ENCODE data around the gene SLC2A11.
A peak's percentile ranks its signal among the peaks of the same experiment; 100 is the strongest.

The SLC2A11 gene

DNA sequence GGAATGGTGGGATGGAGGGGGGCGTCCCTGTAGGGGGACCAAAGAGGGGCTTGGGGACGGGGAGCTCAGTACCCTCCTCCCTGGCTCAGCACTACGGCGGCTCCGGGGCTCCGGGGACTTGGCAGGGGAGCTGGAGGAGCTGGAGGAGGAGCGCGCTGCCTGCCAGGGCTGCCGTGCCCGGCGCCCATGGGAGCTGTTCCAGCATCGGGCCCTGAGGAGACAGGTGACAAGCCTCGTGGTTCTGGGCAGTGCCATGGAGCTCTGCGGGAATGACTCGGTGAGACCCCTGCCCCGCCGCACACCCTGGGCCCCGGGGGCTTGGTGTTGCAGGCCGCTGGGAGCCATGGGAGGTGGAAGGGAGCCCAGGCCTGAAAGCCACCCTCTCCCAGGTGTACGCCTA lies 24.7 kb downstream of the SLC2A11 start:
- H3K36me3 Mint-ChIP-seq (ENCODE audit: low read depth), result no peaks in the 10 kb centered on the region
- H3K9me3 Mint-ChIP-seq, result no peaks in the 10 kb centered on the region
- no peaks in the 10 kb centered on the region for H3K4me1 Mint-ChIP-seq
- DNase-seq, result no peak
- H3K27me3 Mint-ChIP-seq, result no peaks in the 10 kb centered on the region
- ATAC-seq, result no peak
- no peak overlapping the region for H3K4me3 Mint-ChIP-seq
- H3K27ac Mint-ChIP-seq, result no peak overlapping the region

DNA sequence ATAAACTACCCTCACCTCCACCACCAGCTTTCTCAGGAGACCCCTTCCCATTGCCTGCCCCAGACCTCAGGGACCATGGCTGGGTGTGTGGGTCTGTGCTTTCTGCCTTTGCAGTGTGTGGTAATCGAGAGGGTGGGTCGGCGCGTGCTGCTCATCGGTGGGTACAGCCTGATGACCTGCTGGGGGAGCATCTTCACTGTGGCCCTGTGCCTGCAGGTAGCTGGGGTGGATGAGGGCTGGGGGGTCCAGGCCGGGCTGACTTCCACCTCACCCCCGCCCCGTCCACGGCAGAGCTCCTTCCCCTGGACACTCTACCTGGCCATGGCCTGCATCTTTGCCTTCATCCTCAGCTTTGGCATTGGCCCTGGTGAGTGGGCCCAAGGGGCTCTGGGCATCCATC lies 26.0 kb downstream of the SLC2A11 start:
- Mint-ChIP-seq H3K27me3 (no peaks in the 10 kb centered on the region), H3K9me3 (no peaks in the 10 kb centered on the region), H3K4me3 (no peak overlapping the region), H3K27ac (no peak overlapping the region), H3K4me1 (no peaks in the 10 kb centered on the region), H3K36me3 (ENCODE audit: low read depth) (no peaks in the 10 kb centered on the region)
- ATAC-seq (no peak), DNase-seq (no peak)

DNA sequence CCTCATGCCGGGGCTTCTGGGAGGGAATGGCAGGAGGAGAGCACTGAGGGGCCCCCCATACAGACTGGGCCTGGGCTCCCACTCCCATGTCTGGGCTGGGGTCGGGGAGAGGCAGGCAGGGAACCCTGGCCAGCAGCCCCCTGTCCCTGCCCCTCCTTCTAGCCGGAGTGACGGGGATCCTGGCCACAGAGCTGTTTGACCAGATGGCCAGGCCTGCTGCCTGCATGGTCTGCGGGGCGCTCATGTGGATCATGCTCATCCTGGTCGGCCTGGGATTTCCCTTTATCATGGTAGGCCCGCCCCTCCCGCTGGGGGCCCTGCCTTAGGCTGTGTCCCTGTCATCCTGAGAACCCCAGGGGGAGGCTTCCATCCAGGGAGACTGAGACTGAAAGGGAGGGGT lies 26.5 kb downstream of the SLC2A11 start:
- H3K36me3 Mint-ChIP-seq (ENCODE audit: low read depth), result no peaks in the 10 kb centered on the region
- no peaks in the 10 kb centered on the region for H3K27me3 Mint-ChIP-seq
- no peaks in the 10 kb centered on the region for H3K4me1 Mint-ChIP-seq
- no peak overlapping the region for H3K4me3 Mint-ChIP-seq
- DNase-seq, result no peak
- no peak for ATAC-seq
- no peaks in the 10 kb centered on the region for H3K9me3 Mint-ChIP-seq
- H3K27ac Mint-ChIP-seq, result no peak overlapping the region

DNA sequence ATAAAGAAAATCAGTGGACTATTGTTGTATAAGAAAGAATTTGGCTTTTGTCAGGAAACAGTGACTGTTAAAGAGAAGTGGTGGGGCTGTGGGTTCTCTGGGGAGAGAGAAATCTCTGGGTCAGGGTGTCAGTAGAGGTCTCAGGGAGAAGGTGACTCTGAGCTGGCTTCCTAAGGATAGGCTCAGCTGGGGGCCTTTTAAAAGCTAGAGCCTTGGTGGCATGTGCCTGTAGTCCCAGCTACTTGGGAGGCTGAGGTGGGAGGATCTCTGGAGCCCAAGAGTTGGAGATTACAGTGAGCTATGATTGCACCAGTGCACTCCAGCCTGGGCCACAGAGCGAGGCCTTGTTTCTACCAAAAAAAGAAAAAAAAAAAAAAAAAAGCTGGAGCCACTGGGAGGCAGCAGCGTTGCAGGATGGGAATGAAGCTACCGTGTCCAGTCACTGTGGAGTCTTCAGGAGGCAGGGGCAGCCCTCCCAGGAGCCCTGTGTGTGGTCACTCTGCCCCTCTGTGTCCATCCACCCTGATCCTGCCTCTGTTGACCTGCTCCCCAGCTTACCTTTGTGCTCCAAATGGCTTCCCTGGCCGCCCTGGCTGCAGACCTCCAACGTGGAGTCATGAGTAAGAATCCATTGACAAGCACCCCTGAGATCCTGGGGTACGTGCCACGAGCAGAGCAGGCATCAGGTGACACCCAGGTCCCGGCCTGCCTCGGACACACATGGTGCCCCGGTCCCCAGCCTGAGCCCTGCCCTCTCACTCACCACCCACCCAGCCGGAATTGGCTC lies 31.1 kb downstream of the SLC2A11 start:
- ATAC-seq (no peak), DNase-seq (no peak)
- Mint-ChIP-seq H3K4me1 (peaks cover 9% of the 10 kb centered on the region), H3K9me3 (no peaks in the 10 kb centered on the region), H3K36me3 (ENCODE audit: low read depth) (no peaks in the 10 kb centered on the region), H3K27me3 (no peaks in the 10 kb centered on the region), H3K27ac (no peak overlapping the region), H3K4me3 (no peak overlapping the region)

DNA sequence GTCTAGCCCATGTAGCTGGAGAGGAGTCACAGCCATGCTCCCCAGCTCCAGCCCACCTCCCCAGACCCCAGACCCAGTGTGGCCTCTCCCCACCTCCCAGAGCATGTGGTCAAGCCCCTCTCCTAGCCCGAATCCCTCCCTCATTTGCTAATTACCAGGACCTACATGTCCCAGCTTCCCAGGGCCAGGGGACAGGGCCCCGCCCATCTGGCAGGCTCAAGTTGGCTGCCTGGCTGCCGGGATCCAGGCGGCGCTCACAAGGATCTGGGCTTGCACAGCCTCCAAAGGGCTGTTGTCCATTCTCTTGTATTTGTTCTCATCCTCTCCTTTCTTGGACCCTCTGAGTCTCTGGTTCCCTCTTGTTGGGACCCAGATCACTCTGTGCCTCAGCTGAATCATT lies 31.9 kb downstream of the SLC2A11 start:
- Mint-ChIP-seq H3K27me3 (no peaks in the 10 kb centered on the region), H3K36me3 (ENCODE audit: low read depth) (peaks cover 2% of the 10 kb centered on the region), H3K9me3 (no peaks in the 10 kb centered on the region), H3K4me1 (peaks cover 10% of the 10 kb centered on the region), H3K4me3 (no peak overlapping the region), H3K27ac (no peak overlapping the region)
- no peak for ATAC-seq
- DNase-seq, result no peak

DNA sequence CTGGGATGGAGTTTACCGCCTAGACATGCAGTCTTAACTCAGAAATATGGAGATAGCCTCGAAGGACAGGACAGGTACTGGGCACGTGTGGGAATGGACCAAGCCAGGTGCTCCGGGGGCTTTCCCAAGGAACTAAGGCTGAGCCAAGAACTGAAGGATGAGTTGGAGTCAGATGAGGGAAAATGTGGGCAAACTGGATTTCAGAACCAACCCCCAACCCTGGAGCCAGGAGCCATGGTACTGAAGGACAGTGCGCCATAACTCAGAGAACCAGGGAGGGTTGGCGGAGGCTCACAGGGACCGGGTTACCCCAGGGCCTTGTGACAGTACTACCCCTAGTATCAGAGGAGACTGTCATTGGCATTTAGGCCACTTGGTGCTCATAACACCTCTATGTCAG lies 34.1 kb downstream of the SLC2A11 start:
- no peak overlapping the region for H3K4me3 Mint-ChIP-seq
- DNase-seq (no peak), ATAC-seq (no peak)
- H3K36me3 Mint-ChIP-seq (ENCODE audit: low read depth), result peaks cover 18% of the 10 kb centered on the region
- H3K4me1 Mint-ChIP-seq, result peaks cover 19% of the 10 kb centered on the region
- no peak overlapping the region for H3K27ac Mint-ChIP-seq
- H3K9me3 Mint-ChIP-seq, result no peaks in the 10 kb centered on the region
- no peaks in the 10 kb centered on the region for H3K27me3 Mint-ChIP-seq

DNA sequence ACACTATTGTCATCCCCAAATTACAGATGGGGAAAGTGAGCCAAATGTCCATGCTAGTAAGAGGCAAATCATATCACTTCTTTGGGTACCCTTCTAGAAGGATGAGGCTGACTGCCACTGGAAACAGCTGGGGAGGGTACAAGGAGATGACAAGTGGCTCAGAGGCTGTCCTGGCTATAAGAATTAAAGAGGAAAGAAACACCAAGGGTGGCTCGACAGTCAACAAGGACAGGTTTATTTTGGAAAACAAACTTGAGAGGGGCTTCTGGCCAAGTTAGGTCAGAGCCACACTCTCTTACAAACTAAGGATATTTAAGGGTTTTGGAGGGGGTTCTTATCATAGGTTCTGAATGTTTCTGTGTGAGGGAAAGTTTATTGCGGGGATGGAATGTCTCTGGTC lies 34.5 kb downstream of the SLC2A11 start:
- DNase-seq (no peak), ATAC-seq (no peak)
- Mint-ChIP-seq H3K4me3 (no peak overlapping the region), H3K36me3 (ENCODE audit: low read depth) (peaks cover 22% of the 10 kb centered on the region), H3K27me3 (no peaks in the 10 kb centered on the region), H3K9me3 (no peaks in the 10 kb centered on the region), H3K4me1 (peaks cover 21% of the 10 kb centered on the region), H3K27ac (no peak overlapping the region)

DNA sequence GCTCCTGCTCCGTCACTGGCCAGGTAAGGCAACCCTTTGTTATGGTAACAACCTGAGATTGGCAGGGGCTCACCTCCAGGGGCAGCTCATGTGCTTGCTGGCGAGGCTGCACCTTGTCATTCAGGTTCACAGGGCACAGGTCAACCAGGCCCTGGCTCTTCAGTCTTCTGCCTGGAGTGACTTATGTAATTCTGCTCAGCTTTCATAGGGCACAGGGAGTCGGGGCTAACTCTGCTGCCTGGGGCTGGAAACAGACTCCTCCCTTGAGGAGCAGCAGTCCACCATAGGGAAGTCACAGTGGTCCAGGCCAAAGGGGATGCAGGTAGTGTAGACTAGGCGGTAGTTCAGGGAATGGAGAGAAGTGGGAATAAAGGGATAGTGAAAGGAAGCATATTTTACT lies 35.0 kb downstream of the SLC2A11 start:
- Mint-ChIP-seq H3K27me3 (no peaks in the 10 kb centered on the region), H3K4me3 (peak overlapping the region; percentile 91), H3K4me1 (peaks cover 24% of the 10 kb centered on the region), H3K9me3 (no peaks in the 10 kb centered on the region), H3K36me3 (ENCODE audit: low read depth) (peaks cover 26% of the 10 kb centered on the region), H3K27ac (peak overlapping the region; percentile 73)
- DNase-seq (no peak), ATAC-seq (no peak)

DNA sequence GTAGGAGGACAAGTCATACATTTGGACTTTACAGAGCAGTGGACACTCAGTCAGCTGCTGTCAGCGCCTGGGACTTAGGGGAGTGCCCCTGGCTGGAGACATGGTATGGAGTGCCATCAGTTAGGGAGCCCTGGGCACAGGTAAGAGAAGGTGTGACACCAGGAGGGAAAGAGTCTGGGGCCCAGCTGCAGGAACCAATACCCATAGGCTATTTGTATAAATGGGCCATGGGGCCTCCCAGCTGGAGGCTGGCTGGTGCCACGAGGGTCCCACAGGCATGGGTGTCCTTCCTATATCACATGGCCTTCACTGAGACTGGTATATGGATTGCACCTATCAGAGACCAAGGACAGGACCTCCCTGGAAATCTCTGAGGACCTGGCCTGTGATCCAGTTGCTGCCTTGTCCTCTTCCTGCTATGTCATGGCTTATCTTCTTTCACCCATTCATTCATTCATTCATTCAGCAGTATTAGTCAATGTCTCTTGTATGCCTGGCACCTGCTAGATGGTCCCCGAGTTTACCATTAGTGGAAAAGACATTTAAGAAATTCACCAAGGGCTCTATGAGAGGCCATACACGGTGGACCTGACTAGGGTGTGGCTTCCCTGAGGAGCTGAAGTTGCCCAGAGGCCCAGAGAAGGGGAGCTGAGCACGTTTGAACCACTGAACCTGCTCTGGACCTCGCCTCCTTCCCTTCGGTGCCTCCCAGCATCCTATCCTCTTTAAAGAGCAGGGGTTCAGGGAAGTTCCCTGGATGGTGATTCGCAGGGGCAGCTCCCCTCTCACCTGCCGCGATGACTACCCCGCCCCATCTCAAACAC lies 35.7 kb downstream of the SLC2A11 start:
- ATAC-seq, result no peak
- Mint-ChIP-seq H3K9me3 (no peaks in the 10 kb centered on the region), H3K4me3 (peak overlapping the region; percentile 91), H3K27me3 (no peaks in the 10 kb centered on the region), H3K36me3 (ENCODE audit: low read depth) (peaks cover 30% of the 10 kb centered on the region), H3K4me1 (peaks cover 26% of the 10 kb centered on the region), H3K27ac (peak overlapping the region; percentile 98)
- DNase-seq, result no peak

DNA sequence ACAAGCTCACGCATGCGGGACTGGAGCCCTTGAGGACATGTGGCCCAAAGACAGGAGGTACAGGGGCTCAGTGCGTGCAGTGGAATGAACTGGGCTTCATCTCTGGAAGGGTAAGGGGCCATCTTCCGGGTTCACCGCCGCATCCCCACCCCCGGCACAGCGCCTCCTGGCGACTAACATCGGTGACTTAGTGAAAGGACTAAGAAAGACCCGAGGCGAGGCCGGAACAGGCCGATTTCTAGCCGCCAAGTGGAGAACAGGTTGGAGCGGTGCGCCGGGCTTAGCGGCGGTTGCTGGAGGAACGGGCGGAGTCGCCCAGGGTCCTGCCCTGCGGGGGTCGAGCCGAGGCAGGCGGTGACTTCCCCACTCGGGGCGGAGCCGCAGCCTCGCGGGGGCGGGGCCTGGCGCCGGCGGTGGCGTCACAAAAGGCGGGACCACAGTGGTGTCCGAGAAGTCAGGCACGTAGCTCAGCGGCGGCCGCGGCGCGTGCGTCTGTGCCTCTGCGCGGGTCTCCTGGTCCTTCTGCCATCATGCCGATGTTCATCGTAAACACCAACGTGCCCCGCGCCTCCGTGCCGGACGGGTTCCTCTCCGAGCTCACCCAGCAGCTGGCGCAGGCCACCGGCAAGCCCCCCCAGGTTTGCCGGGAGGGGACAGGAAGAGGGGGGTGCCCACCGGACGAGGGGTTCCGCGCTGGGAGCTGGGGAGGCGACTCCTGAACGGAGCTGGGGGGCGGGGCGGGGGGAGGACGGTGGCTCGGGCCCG lies 36.5 kb downstream of the SLC2A11 start, which contains the start of gene MIF:
Gene MIF (plus strand): TSS at position 439 of the 765 bp plus-strand sequence. CDS start 92 bp downstream, at position 531.
- no peaks in the 10 kb centered on the region for H3K9me3 Mint-ChIP-seq
- H3K27ac Mint-ChIP-seq, result peak within 1 kb of the TSS; percentile 98
- H3K4me3 Mint-ChIP-seq, result peak within 1 kb of the TSS; percentile 91
- peaks cover 26% of the 10 kb centered on the region for H3K4me1 Mint-ChIP-seq
- no peaks in the 10 kb centered on the region for H3K27me3 Mint-ChIP-seq
- peaks cover 32% of the 10 kb centered on the region for H3K36me3 Mint-ChIP-seq (ENCODE audit: low read depth)
- DNase-seq, result peak; percentile 99
- peak; percentile 91 for ATAC-seq

DNA sequence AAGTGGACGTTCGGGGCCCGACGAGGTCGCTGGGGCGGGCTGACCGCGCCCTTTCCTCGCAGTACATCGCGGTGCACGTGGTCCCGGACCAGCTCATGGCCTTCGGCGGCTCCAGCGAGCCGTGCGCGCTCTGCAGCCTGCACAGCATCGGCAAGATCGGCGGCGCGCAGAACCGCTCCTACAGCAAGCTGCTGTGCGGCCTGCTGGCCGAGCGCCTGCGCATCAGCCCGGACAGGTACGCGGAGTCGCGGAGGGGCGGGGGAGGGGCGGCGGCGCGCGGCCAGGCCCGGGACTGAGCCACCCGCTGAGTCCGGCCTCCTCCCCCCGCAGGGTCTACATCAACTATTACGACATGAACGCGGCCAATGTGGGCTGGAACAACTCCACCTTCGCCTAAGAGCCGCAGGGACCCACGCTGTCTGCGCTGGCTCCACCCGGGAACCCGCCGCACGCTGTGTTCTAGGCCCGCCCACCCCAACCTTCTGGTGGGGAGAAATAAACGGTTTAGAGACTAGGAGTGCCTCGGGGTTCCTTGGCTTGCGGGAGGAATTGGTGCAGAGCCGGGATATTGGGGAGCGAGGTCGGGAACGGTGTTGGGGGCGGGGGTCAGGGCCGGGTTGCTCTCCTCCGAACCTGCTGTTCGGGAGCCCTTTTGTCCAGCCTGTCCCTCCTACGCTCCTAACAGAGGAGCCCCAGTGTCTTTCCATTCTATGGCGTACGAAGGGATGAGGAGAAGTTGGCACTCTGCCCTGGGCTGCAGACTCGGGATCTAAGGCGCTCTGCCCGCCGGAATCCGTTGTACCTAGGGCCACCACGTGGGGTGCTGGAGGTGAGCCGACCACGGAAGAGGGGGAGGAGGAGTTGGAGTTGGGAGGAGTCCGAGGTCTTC lies 37.3 kb downstream of the SLC2A11 start:
- peak; percentile 43 for ATAC-seq
- H3K27ac Mint-ChIP-seq, result peak overlapping the region; percentile 98
- H3K27me3 Mint-ChIP-seq, result no peaks in the 10 kb centered on the region
- peak; percentile 81 for DNase-seq
- peaks cover 26% of the 10 kb centered on the region for H3K4me1 Mint-ChIP-seq
- H3K9me3 Mint-ChIP-seq, result peaks cover 3% of the 10 kb centered on the region
- peaks cover 33% of the 10 kb centered on the region for H3K36me3 Mint-ChIP-seq (ENCODE audit: low read depth)
- H3K4me3 Mint-ChIP-seq, result peak overlapping the region; percentile 91

DNA sequence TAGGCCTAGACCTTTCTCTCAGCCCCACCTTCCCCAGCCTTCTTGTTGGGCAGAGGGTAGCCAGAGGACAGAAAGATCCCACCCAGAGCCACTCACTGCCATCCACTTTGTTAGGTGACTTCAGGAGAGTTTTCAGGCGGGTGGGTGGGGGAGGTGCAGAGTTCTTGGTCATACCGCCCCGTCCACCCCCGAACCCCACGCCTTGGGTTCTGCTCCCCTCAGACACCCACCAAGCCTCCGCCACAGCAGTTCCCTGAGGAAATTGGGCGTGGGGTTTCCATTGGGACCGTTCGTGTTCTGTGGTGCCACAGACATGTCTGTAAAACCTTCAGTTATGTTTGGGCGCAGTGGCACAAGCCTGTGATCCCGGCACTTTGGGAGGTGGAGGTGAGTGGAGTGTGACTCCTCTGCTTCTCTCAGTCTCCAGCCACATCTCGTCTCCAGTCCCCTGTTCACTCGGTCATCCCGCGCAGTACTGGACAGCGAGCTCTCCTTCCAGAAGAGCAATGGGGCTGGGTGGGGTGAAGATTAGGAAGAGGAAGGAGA lies 38.0 kb downstream of the SLC2A11 start:
- Mint-ChIP-seq H3K27ac (peak overlapping the region; percentile 98), H3K36me3 (ENCODE audit: low read depth) (peaks cover 33% of the 10 kb centered on the region), H3K4me3 (peak overlapping the region; percentile 91), H3K9me3 (peaks cover 3% of the 10 kb centered on the region), H3K4me1 (peaks cover 26% of the 10 kb centered on the region), H3K27me3 (no peaks in the 10 kb centered on the region)
- ATAC-seq (no peak), DNase-seq (no peak)

DNA sequence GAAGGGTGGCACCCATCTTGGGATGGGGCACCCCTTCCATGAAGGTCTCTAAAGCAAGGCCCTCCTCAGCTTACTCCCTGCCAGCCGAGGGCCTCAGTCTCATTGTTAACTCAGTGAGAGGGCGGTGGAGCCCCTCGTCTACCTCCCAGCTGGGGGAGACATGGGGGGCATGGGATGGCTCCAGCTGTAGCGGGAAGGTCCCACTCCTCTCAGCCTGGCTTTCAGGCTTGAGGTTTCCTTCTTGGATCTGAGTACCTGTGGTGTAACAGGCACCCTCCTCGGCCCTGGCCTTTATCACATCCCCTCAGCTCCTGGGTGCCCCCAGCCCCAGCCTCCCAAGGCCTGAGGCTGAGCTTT lies 38.5 kb downstream of the SLC2A11 start:
- no peak for ATAC-seq
- Mint-ChIP-seq H3K9me3 (peaks cover 3% of the 10 kb centered on the region), H3K27ac (peak overlapping the region; percentile 98), H3K27me3 (no peaks in the 10 kb centered on the region), H3K36me3 (ENCODE audit: low read depth) (peaks cover 33% of the 10 kb centered on the region), H3K4me3 (peak overlapping the region; percentile 91), H3K4me1 (peaks cover 26% of the 10 kb centered on the region)
- no peak for DNase-seq
